SK-N-SH (cell line): ENCODE data around the gene PCSK5. TPM values are rescaled to one million over a fixed set of nuclear protein-coding genes. Genes with fewer than 3 reads are reported as not detected.
"Not testable (repeated sequence)": the region's sequence is repeated elsewhere in the genome, so short reads cannot be mapped to it uniquely, and the experiment has no call there.

Experiments used
- CTCF ChIA-PET: fragments of 300-600, 350-600 bp; formaldehyde crosslinking; extraction: SDS; loops from one replicate; lab custom pipeline; 2021; lab: Yijun Ruan, JAX
- POLR2A ChIA-PET: fragments of 350-600 bp; sonication (Branson Sonifier 250); formaldehyde crosslinking; extraction: SDS; loops from one replicate; lab custom pipeline; 2020; ENCODE audit warnings: antibody characterized with exemption, inconsistent platforms; lab: Yijun Ruan, JAX
- DNase-seq: peaks from one replicate; pipeline ENCODE4 v3.0.0; 2012
- H2AFZ ChIP-seq: fragments of 200-600 bp; sonication (generic); 2 replicates; pipeline ENCODE4 v1.8.1; 2016; ENCODE audit warnings: antibody characterized with exemption, mild to moderate bottlenecking, low read depth
- H3F3A ChIP-seq: fragments of 200-600 bp; sonication (generic); replicated peaks from 2 replicates; pipeline ENCODE3; 2016; ENCODE audit warnings: antibody characterized with exemption, mild to moderate bottlenecking; ENCODE audit not compliant: insufficient read depth
- H3K27ac ChIP-seq, 2 experiments: fragments of 200-500 bp in 1 of 2; fragments of 200-600 bp in 1 of 2; sonication (Bioruptor generic) in 1 of 2; sonication (generic), shearing (Covaris generic) in 1 of 2; 2 replicates each; pipeline versions ENCODE4 v1.5.1 to v1.6.1; 2014 to 2016; ENCODE audit warnings: low read depth in 2 of 2, inconsistent platforms in 1 of 2, low read length in 1 of 2, mild to moderate bottlenecking in 1 of 2, mixed read lengths in 1 of 2
- H3K27me3 ChIP-seq: fragments of 200-600 bp; sonication (generic), shearing (Covaris generic); 2 replicates; pipeline ENCODE4 v1.6.1; 2016; ENCODE audit warnings: mixed run types; ENCODE audit not compliant: insufficient read depth
- H3K36me3 ChIP-seq, 2 experiments: fragments of 200-500 bp in 1 of 2; fragments of 200-600 bp in 1 of 2; sonication (Bioruptor generic) in 1 of 2; sonication (generic) in 1 of 2; replicated peaks in 1 of 2; 2 replicates each; pipeline versions ENCODE3 to v1.5.1; 2014 to 2016; ENCODE audit warnings: low read length in 1 of 2, mild to moderate bottlenecking in 1 of 2; ENCODE audit not compliant: insufficient read depth in 2 of 2, control insufficient read depth in 1 of 2
- H3K4me1 ChIP-seq, 2 experiments: fragments of 200-500 bp in 1 of 2; fragments of 200-600 bp in 1 of 2; sonication (Bioruptor generic) in 1 of 2; sonication (generic), shearing (Covaris generic) in 1 of 2; 2 replicates each; pipeline versions ENCODE4 v1.5.1 to v1.6.1; 2014 to 2016; ENCODE audit warnings: low read depth in 1 of 2, low read length in 1 of 2, mixed run types in 1 of 2; ENCODE audit not compliant: insufficient read depth in 2 of 2, control insufficient read depth in 1 of 2
- H3K4me2 ChIP-seq: fragments of 200-600 bp; sonication (generic), shearing (Covaris generic); 2 replicates; pipeline ENCODE4 v1.6.1; 2017; ENCODE audit warnings: mixed run types
- H3K4me3 ChIP-seq, 2 experiments: fragments of 200-500 bp in 1 of 2; fragments of 200-600 bp in 1 of 2; sonication (Bioruptor generic) in 1 of 2; sonication (generic), shearing (Covaris generic) in 1 of 2; 2 replicates each; pipeline versions ENCODE4 v1.5.1 to v1.8.1; 2014 to 2016; ENCODE audit warnings: low read depth in 2 of 2, inconsistent platforms in 1 of 2, low read length in 1 of 2, mild to moderate bottlenecking in 1 of 2, mixed read lengths in 1 of 2, moderate library complexity in 1 of 2
- H3K79me2 ChIP-seq: fragments of 200-600 bp; sonication (generic); 2 replicates; pipeline ENCODE4 v1.8.1; 2017; ENCODE audit warnings: mild to moderate bottlenecking; ENCODE audit not compliant: insufficient read depth
- H3K9ac ChIP-seq: fragments of 200-600 bp; sonication (generic); 2 replicates; pipeline ENCODE4 v1.6.1; 2017; ENCODE audit warnings: mixed run types
- H3K9me2 ChIP-seq: fragments of 200-600 bp; sonication (generic); 2 replicates; pipeline ENCODE4 v1.6.1; 2017; ENCODE audit warnings: mixed run types
- H3K9me3 ChIP-seq: fragments of 200-600 bp; sonication (generic); 2 replicates; pipeline ENCODE4 v1.6.1; 2017; ENCODE audit warnings: mixed run types, mild to moderate bottlenecking, moderate library complexity
- H4K20me1 ChIP-seq: fragments of 200-600 bp; sonication (generic); 2 replicates; pipeline ENCODE4 v1.6.1; 2017; ENCODE audit warnings: mild to moderate bottlenecking, mixed run types; ENCODE audit not compliant: insufficient read depth
- CTCF ChIP-seq: fragments of 200-600 bp; sonication (generic); IDR thresholded peaks from 2 replicates; pipeline ENCODE4 v1.6.1; 2017; ENCODE audit warnings: antibody characterized with exemption, mild to moderate bottlenecking, moderate library complexity
- ELF1 ChIP-seq: IDR thresholded peaks from 2 replicates; pipeline ENCODE4 v1.4.0; 2012
- EZH2phosphoT487 ChIP-seq: fragments of 200-600 bp; sonication (generic); IDR thresholded peaks from 2 replicates; pipeline ENCODE4 v1.6.1; 2017; ENCODE audit warnings: low read depth, mixed run types, mild to moderate bottlenecking, antibody characterized with exemption, moderate library complexity, borderline replicate concordance
- FOSL2 ChIP-seq: IDR thresholded peaks from 2 replicates; pipeline ENCODE4 v1.4.0; 2012; ENCODE audit warnings: low read depth, mild to moderate bottlenecking, moderate library complexity, borderline replicate concordance
- GABPA ChIP-seq: IDR thresholded peaks from 2 replicates; pipeline ENCODE4 v1.4.0; 2012; ENCODE audit warnings: low read depth, mild to moderate bottlenecking
- MAX ChIP-seq: IDR thresholded peaks from 2 replicates; pipeline ENCODE4 v1.4.0; 2012; ENCODE audit warnings: low read depth
- NFIC ChIP-seq: IDR thresholded peaks from 2 replicates; pipeline ENCODE4 v1.4.0; 2012; ENCODE audit warnings: borderline replicate concordance
- RFX5 ChIP-seq: IDR thresholded peaks from 2 replicates; pipeline ENCODE4 v1.6.1; 2012; ENCODE audit warnings: mild to moderate bottlenecking, improper control_type of control experiment, low read length
- RXRA ChIP-seq: IDR thresholded peaks from 2 replicates; pipeline ENCODE4 v1.4.0; 2012; ENCODE audit warnings: low read depth, mild to moderate bottlenecking, borderline replicate concordance
- SIN3A ChIP-seq: IDR thresholded peaks from 2 replicates; pipeline ENCODE4 v1.6.1; 2012; ENCODE audit warnings: low read depth, mild to moderate bottlenecking, low read length, moderate library complexity, borderline replicate concordance
- USF2 ChIP-seq: fragments of 150-350 bp; IDR thresholded peaks from 2 replicates; pipeline ENCODE4 v1.6.1; 2017; ENCODE audit warnings: antibody characterized with exemption, low read length, low read depth, borderline replicate concordance
- WGBS: methylation state at CpG from one replicate; pipeline ENCODE4 v1.1.6; 2017; ENCODE audit warnings: low lambda C conversion rate; 5-methylcytosine and 5-hydroxymethylcytosine counted together
- polyA plus RNA-seq, 3 experiments: library from polyadenylated mRNA; depleted of rRNA; stranded (reverse); fragments of >200 nt; gene quantifications; 2 replicates each; pipeline ENCODE4 v1.2.3, GENCODE V29; 2012

PCSK5 gene
- polyA plus RNA-seq, 1 of the 3 experiments (the other 2 are of a cell fraction) = 0.08 TPM

GRCh38 chr9:75896193-75896592 lies 5.7 kb downstream of the PCSK5 start:
- H3K4me3 ChIP-seq = no peak overlapping the region
- WGBS = 4% methylated on average over 3 of the region's 3 CpGs
- no peak overlapping the region for H3K27ac ChIP-seq
- no peaks in the 10 kb centered on the region for H4K20me1 ChIP-seq
- no peaks in the 10 kb centered on the region for H3K9me3 ChIP-seq
- no peak for DNase-seq
- H3K27me3 ChIP-seq = peaks cover 31% of the 10 kb centered on the region
- no peaks in the 10 kb centered on the region for H3K9me2 ChIP-seq
- H2AFZ ChIP-seq = no peak overlapping the region
- H3K4me2 ChIP-seq = no peak overlapping the region
- CTCF ChIA-PET = no interaction called here
- H3K9ac ChIP-seq = no peak overlapping the region
- H3K4me1 ChIP-seq = no peaks in the 10 kb centered on the region; a peak in 1 of 4 replicates
- H3K79me2 ChIP-seq = no peaks in the 10 kb centered on the region
- no peaks in the 10 kb centered on the region for H3K36me3 ChIP-seq
- POLR2A ChIA-PET = no interaction called here
- TF ChIP-seq FOSL2 = no peak
- no peak for TF ChIP-seq CTCF
- no peak for TF ChIP-seq RFX5
- TF ChIP-seq NFIC = no peak
- TF ChIP-seq ELF1 = no peak
- TF ChIP-seq GABPA = no peak
- TF ChIP-seq SIN3A = no peak
- TF ChIP-seq EZH2phosphoT487 = no peak
- TF ChIP-seq MAX = no peak
- no peak for TF ChIP-seq USF2
- no peak for TF ChIP-seq RXRA
- no peaks in the 10 kb centered on the region for H3F3A ChIP-seq

GRCh38 chr9:75900893-75901524 lies 10.5 kb downstream of the PCSK5 start:
- DNase-seq, H3K27ac ChIP-seq, H3F3A ChIP-seq, H2AFZ ChIP-seq, H3K36me3 ChIP-seq, H3K9me3 ChIP-seq, H3K79me2 ChIP-seq, H3K9me2 ChIP-seq, H3K27me3 ChIP-seq, H3K4me3 ChIP-seq, H3K9ac ChIP-seq, H4K20me1 ChIP-seq, H3K4me2 ChIP-seq, H3K4me1 ChIP-seq, POLR2A ChIA-PET: not testable (repeated sequence)
- CTCF ChIA-PET = interaction anchor here (0.7 kb wide), 1 partner anchor 35 kb away, joined by 3 read pairs; no protein-coding TSS in a partner anchor
- WGBS = 25% methylated on average over 7 of the region's 7 CpGs
